Measurements from ENCODE around the gene C17orf78. TPM values are rescaled to one million over a fixed set of nuclear protein-coding genes. Genes with fewer than 3 reads are reported as not detected.

The C17orf78 gene
- total RNA-seq, 1 experiment from 2014 or later = not detected

DNA sequence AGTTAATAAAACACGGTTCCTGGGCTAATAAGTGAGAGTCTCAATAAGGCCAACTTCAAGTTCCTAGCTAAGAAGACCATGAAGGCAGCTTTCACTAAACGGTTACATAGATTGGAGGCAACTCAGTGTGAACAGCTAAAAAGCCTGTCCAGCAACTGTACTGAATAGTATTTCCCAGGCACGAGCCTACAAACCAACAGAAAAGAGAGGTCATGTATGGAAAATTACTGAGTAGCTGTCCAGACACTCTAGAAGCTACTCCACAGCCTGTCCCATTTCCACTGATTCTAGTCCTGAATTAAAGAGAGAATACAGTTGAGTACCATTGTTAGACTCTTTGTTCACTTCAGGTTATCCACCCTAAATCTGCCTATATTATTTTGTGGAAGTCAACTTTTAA is 36.5 kb upstream of the C17orf78 start:
- TF ChIP-seq ZBTB33 (IDR thresholded peaks at IDR 0.05; ENCODE audit: extremely low read depth, insufficient replicate concordance, low read length) (no peak), YY1 (IDR thresholded peaks at IDR 0.05; ENCODE audit: extremely low read depth, insufficient replicate concordance, low read depth, low read length) (no peak), POLR2AphosphoS5 (IDR thresholded peaks at IDR 0.05; ENCODE audit: low read depth, low read length) (no peak), RAD21 (IDR thresholded peaks at IDR 0.05; ENCODE audit: low read depth) (no peak), FOSL1 (IDR thresholded peaks at IDR 0.05; ENCODE audit: low read depth) (no peak), SIN3A (IDR thresholded peaks at IDR 0.05; ENCODE audit: low read depth) (no peak), ATF3 (IDR thresholded peaks at IDR 0.05) (no peak), CTCF (IDR thresholded peaks at IDR 0.05 in 2 of 3, conservative IDR thresholded peaks at IDR 0.05 in 1 of 3; ENCODE audit: borderline replicate concordance in 1 of 3, insufficient read depth in 1 of 3, low read depth in 2 of 3, low read length in 2 of 3) (no peak), MAX (IDR thresholded peaks at IDR 0.05) (no peak), CBX3 (IDR thresholded peaks at IDR 0.05; ENCODE audit: low read depth) (no peak), ZNF274 (IDR thresholded peaks at IDR 0.05; ENCODE audit: low read depth, low read length) (no peak), POLR2A (IDR thresholded peaks at IDR 0.05; ENCODE audit: borderline replicate concordance, extremely low read depth, insufficient read depth, insufficient read length) (no peak), ZFX (IDR thresholded peaks at IDR 0.05) (no peak), CEBPB (IDR thresholded peaks at IDR 0.05; ENCODE audit: low read depth) (no peak), ELF1 (IDR thresholded peaks at IDR 0.05; ENCODE audit: borderline replicate concordance, low read depth) (no peak), EZH2phosphoT487 (IDR thresholded peaks at IDR 0.05; ENCODE audit: borderline replicate concordance) (no peak), SP1 (IDR thresholded peaks at IDR 0.05; ENCODE audit: low read depth) (no peak), SRF (IDR thresholded peaks at IDR 0.05; ENCODE audit: low read depth) (no peak), JUND (IDR thresholded peaks at IDR 0.05) (no peak)
- TF ChIP-seq, protein P1, sequence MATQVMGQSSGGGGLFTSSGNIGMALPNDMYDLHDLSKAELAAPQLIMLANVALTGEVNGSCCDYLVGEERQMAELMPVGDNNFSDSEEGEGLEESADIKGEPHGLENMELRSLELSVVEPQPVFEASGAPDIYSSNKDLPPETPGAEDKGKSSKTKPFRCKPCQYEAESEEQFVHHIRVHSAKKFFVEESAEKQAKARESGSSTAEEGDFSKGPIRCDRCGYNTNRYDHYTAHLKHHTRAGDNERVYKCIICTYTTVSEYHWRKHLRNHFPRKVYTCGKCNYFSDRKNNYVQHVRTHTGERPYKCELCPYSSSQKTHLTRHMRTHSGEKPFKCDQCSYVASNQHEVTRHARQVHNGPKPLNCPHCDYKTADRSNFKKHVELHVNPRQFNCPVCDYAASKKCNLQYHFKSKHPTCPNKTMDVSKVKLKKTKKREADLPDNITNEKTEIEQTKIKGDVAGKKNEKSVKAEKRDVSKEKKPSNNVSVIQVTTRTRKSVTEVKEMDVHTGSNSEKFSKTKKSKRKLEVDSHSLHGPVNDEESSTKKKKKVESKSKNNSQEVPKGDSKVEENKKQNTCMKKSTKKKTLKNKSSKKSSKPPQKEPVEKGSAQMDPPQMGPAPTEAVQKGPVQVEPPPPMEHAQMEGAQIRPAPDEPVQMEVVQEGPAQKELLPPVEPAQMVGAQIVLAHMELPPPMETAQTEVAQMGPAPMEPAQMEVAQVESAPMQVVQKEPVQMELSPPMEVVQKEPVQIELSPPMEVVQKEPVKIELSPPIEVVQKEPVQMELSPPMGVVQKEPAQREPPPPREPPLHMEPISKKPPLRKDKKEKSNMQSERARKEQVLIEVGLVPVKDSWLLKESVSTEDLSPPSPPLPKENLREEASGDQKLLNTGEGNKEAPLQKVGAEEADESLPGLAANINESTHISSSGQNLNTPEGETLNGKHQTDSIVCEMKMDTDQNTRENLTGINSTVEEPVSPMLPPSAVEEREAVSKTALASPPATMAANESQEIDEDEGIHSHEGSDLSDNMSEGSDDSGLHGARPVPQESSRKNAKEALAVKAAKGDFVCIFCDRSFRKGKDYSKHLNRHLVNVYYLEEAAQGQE (IDR thresholded peaks at IDR 0.05; ENCODE audit: low read depth) = no peak
- ChIA-PET RAD21 (ENCODE audit: low non-redundant PET in 1 of 2, low total read pairs in 2 of 2, uncharacterized antibody in 2 of 2, unreplicated experiment in 2 of 2) (no interaction called here), POLR2A (no interaction called here), CTCF (no interaction called here)
- no peak overlapping the region for H3K27ac ChIP-seq (ENCODE audit: low read depth, low read length)
- no peak overlapping the region for H2AFZ ChIP-seq (ENCODE audit: low read depth, low read length, poor library complexity, severe bottlenecking)
- no peaks in the 10 kb centered on the region for H3K27me3 ChIP-seq (ENCODE audit: insufficient read depth, low read length)
- peaks cover 16% of the 10 kb centered on the region for H4K20me1 ChIP-seq (ENCODE audit: insufficient read depth)
- no peaks in the 10 kb centered on the region for H3K9me2 ChIP-seq (ENCODE audit: insufficient read depth)
- H3K9me3 ChIP-seq (ENCODE audit: control insufficient read depth in 1 of 2, insufficient read depth in 1 of 2, low read depth in 1 of 2, low read length in 2 of 2) = no peaks in the 10 kb centered on the region
- no peak overlapping the region for H3K9ac ChIP-seq (ENCODE audit: low read length)
- intact Hi-C loops (cut with micrococcal nuclease) = no loop called here
- DNase-seq (ENCODE audit: low read depth, low spot score) = no peak
- no peak overlapping the region for H3K4me3 ChIP-seq (replicated peaks in 1 of 2; ENCODE audit: low read depth in 1 of 2, low read length in 2 of 2)
- H3K36me3 ChIP-seq (ENCODE audit: control insufficient read depth in 1 of 2, insufficient read depth in 2 of 2, low read length in 2 of 2) = peaks cover 4 to 6% of the 10 kb centered on the region in 2 experiments; a peak in 3 of 4 replicates
- TSS peak; percentile 28 for BruUV-seq (replicated peaks)
- no peak for ATAC-seq
- peaks cover 0 to 4% of the 10 kb centered on the region in 2 experiments; a peak in 2 of 4 replicates for H3K4me1 ChIP-seq (ENCODE audit: control insufficient read depth in 1 of 2, insufficient read depth in 2 of 2, low read length in 2 of 2)
- no peak overlapping the region for H3K4me2 ChIP-seq (ENCODE audit: low read length)
- peaks cover 95% of the 10 kb centered on the region for H3K79me2 ChIP-seq (ENCODE audit: insufficient read depth, low read length)

Measured in HCT116 (cell line).